ENCODE results near the gene HERC2. TPM values are rescaled to one million over a fixed set of nuclear protein-coding genes. Genes with fewer than 3 reads are reported as not detected.
"Not testable (repeated sequence)": the region's sequence is repeated elsewhere in the genome, so short reads cannot be mapped to it uniquely, and the experiment has no call there.

HERC2 gene, protein sequence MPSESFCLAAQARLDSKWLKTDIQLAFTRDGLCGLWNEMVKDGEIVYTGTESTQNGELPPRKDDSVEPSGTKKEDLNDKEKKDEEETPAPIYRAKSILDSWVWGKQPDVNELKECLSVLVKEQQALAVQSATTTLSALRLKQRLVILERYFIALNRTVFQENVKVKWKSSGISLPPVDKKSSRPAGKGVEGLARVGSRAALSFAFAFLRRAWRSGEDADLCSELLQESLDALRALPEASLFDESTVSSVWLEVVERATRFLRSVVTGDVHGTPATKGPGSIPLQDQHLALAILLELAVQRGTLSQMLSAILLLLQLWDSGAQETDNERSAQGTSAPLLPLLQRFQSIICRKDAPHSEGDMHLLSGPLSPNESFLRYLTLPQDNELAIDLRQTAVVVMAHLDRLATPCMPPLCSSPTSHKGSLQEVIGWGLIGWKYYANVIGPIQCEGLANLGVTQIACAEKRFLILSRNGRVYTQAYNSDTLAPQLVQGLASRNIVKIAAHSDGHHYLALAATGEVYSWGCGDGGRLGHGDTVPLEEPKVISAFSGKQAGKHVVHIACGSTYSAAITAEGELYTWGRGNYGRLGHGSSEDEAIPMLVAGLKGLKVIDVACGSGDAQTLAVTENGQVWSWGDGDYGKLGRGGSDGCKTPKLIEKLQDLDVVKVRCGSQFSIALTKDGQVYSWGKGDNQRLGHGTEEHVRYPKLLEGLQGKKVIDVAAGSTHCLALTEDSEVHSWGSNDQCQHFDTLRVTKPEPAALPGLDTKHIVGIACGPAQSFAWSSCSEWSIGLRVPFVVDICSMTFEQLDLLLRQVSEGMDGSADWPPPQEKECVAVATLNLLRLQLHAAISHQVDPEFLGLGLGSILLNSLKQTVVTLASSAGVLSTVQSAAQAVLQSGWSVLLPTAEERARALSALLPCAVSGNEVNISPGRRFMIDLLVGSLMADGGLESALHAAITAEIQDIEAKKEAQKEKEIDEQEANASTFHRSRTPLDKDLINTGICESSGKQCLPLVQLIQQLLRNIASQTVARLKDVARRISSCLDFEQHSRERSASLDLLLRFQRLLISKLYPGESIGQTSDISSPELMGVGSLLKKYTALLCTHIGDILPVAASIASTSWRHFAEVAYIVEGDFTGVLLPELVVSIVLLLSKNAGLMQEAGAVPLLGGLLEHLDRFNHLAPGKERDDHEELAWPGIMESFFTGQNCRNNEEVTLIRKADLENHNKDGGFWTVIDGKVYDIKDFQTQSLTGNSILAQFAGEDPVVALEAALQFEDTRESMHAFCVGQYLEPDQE (N-terminal part only)
- 55.2 TPM for polyA plus RNA-seq (2012; ENCODE audit: insufficient read length, low read depth)

DNA sequence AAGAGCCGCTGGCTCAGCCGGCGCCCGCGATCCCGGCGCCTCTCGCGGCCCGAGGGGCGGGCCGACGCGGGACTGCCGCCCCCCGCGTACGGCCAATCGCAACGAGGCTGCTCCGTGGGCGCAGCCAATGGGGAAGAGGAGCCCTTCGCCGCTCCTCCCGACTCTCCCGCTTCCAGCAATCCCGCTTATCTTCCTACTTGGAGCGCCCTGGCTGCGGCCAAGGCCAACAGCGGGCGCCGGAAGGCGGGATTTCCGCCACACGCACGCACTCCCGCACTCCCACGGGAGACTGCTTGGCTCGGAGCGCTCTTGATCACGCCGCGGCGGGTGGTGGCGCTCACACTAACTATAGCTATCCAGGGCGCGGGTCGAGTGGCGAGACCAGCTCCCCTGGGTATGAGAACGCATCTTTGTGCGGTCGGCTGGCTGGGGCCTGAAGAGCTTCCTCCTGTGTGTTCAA lies at the start of gene HERC2:
TSS of gene HERC2 (minus strand) at position 51 of the 460 bp plus-strand sequence. CDS start 746 bp downstream, outside the sequence.
- TF ChIP-seq TAF1, SIN3A (IDR thresholded peaks at IDR 0.05; ENCODE audit: borderline replicate concordance, insufficient read depth, low read length): not testable (repeated sequence)
- TF ChIP-seq, protein P1, sequence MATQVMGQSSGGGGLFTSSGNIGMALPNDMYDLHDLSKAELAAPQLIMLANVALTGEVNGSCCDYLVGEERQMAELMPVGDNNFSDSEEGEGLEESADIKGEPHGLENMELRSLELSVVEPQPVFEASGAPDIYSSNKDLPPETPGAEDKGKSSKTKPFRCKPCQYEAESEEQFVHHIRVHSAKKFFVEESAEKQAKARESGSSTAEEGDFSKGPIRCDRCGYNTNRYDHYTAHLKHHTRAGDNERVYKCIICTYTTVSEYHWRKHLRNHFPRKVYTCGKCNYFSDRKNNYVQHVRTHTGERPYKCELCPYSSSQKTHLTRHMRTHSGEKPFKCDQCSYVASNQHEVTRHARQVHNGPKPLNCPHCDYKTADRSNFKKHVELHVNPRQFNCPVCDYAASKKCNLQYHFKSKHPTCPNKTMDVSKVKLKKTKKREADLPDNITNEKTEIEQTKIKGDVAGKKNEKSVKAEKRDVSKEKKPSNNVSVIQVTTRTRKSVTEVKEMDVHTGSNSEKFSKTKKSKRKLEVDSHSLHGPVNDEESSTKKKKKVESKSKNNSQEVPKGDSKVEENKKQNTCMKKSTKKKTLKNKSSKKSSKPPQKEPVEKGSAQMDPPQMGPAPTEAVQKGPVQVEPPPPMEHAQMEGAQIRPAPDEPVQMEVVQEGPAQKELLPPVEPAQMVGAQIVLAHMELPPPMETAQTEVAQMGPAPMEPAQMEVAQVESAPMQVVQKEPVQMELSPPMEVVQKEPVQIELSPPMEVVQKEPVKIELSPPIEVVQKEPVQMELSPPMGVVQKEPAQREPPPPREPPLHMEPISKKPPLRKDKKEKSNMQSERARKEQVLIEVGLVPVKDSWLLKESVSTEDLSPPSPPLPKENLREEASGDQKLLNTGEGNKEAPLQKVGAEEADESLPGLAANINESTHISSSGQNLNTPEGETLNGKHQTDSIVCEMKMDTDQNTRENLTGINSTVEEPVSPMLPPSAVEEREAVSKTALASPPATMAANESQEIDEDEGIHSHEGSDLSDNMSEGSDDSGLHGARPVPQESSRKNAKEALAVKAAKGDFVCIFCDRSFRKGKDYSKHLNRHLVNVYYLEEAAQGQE (IDR thresholded peaks at IDR 0.05; ENCODE audit: insufficient read depth in 1 of 2, low read depth in 2 of 2, low read length in 2 of 2): not testable (repeated sequence)

DNA sequence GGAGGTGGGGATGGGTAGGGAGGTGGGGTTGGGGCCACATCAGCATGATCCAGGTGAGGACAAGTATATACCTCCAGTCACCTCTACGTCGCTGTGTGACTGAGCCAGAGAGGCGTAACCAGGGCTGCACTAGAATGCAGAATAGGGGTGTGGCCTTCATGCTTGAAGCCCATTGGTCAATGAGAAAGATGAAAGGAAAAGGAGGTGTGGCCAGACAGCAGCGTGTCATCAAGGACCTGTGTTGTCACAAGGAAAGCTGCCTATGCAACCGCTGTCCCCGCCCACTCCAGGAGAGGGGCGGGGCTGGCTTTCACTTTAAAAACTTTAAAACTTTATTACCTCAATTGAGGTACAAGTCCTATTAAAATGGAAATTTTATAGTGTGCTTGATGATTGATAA lies 36.0 kb upstream of the HERC2 start, which contains the start of gene GOLGA6L24:
TSS of gene GOLGA6L24 (minus strand) at position 101 of the 400 bp plus-strand sequence. CDS start at position 40, 61 bp downstream.
- not testable (repeated sequence) for TF ChIP-seq FOXP2 (optimal IDR thresholded peaks at IDR 0.05; ENCODE audit: borderline replicate concordance, extremely low read depth, extremely low read length, insufficient read depth); SIN3A (IDR thresholded peaks at IDR 0.05; ENCODE audit: borderline replicate concordance, insufficient read depth, low read length); POLR2AphosphoS5 (IDR thresholded peaks at IDR 0.05; ENCODE audit: low read depth, low read length)

DNA sequence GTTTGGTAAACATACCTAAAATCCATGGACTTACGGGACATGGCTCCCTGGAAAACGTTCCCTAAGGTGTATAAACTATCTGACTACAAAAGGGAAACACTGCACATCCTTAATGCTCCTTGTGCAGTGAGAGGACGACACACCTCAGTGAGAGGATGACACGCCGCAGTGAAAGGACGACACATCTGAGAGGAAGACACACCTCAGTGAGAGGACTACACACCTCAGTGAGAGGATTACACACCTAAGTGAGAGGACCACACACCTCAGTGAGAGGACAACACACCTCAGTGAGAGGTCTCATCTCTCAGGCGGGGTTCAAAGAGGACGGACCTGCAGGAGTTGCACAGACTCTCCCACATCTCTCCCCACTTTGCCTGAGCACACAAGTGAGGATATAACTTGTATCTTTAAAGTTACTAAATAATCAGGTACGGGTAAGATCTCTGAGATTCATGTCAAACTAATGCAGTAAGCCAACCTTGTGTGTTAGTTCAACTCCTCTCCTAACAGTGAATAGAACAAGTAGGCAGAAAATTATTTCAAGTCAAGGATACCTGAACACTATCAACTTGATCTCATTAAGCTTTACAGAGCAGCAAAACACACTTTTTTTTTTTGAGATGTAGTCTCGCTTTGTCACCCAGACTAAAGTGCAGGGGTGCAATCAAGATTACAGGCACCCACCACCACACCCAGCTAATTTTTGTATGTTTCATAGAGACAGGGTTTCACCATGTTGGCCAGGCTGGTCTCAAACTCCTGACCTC lies 32.1 kb downstream of the HERC2 start:
- no peak for TF ChIP-seq FOXP2 (optimal IDR thresholded peaks at IDR 0.05; ENCODE audit: borderline replicate concordance, extremely low read depth, extremely low read length, insufficient read depth)
- TF ChIP-seq POLR2AphosphoS5 (IDR thresholded peaks at IDR 0.05; ENCODE audit: low read depth, low read length): no peak
- TF ChIP-seq, protein P1 (IDR thresholded peaks at IDR 0.05; ENCODE audit: insufficient read depth in 1 of 2, low read depth in 2 of 2, low read length in 2 of 2): no peak
- TF ChIP-seq TAF1 (IDR thresholded peaks at IDR 0.05; ENCODE audit: borderline replicate concordance, insufficient read depth, low read length): no peak

DNA sequence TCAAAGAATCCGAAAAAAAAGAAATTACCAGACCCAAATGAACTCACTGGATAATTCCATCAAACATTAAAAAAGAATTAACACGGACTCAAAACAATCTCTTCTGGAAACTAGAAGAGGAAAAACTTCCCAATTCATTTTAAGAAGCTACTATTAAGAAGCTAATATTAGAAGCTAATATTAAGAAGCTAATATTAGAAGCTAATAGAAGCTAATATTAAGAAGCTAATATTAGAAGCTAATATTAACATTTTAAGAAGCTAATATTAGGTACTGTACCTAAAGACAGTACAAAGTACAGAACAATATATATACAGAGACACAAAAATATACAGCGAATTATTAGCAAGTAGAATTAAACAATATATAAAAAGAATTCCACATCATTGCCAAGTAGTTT lies 35.9 kb downstream of the HERC2 start:
- TF ChIP-seq FOXP2 (optimal IDR thresholded peaks at IDR 0.05; ENCODE audit: borderline replicate concordance, extremely low read depth, extremely low read length, insufficient read depth) (no peak), POLR2AphosphoS5 (IDR thresholded peaks at IDR 0.05; ENCODE audit: low read depth, low read length) (no peak), TAF1 (IDR thresholded peaks at IDR 0.05; ENCODE audit: borderline replicate concordance, insufficient read depth, low read length) (no peak), SIN3A (IDR thresholded peaks at IDR 0.05; ENCODE audit: borderline replicate concordance, insufficient read depth, low read length) (no peak)
- TF ChIP-seq, protein P1 (IDR thresholded peaks at IDR 0.05; ENCODE audit: insufficient read depth in 1 of 2, low read depth in 2 of 2, low read length in 2 of 2): no peak

All from PFSK-1 (cell line).